Measurements from ENCODE around the gene LHX3. TPM values are rescaled to one million over a fixed set of nuclear protein-coding genes. Genes with fewer than 3 reads are reported as not detected.

LHX3 gene
- total RNA-seq, 1 experiment from 2014 or later = not detected

DNA sequence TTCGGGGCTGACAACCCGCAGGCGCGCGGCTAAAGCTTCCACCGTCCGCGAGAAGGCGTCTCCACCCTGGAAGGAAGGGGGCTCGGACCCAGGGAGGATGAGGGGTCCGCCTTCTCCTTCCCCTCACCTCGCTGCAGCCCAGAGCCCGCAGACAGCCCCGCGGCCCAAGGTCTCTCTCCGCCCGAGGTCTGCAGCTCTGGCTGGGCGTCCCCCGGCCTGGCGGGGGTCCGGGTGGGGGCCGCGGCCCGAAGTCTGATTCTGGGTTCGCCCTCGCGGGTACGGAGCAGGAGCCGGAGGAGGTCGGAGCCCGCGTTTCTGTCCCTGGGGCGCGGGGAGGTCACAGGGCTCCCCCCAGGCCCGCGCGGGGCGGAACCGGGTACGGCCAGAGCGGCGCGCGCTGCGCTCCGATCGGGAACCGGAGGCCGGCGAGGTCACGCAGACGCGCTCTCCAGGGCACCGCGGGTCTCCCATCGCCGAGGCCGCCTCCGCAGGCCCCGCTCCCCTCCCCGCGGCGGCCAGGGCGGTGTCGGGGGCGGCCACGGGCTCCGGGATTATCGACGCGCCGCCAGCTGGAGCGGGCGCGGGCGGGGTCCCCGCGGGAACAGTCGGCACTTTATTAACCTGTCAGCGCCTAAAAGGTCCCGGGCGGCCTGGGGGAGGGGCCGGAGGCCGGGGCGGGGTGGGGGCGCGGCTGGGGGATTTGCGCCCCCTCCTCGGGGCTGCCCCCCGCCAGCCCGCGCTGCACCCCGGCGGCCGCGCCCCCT, 11.6 kb downstream of the LHX3 start:
- ChIA-PET POLR2A (ENCODE audit: unreplicated experiment) (no interaction called here), CTCF (no interaction called here)
- no peak overlapping the region for H3K9ac ChIP-seq (ENCODE audit: low read length)
- no peaks in the 10 kb centered on the region for H3K9me3 ChIP-seq (ENCODE audit: low read length)
- no TSS peak for BruUV-seq (replicated peaks)
- intact Hi-C loops (cut with micrococcal nuclease) = no loop called here
- no peak overlapping the region for H3K27ac ChIP-seq (ENCODE audit: low read length)
- no peaks in the 10 kb centered on the region for H4K20me1 ChIP-seq (ENCODE audit: low read length)
- H3F3A ChIP-seq (ENCODE audit: low read length, unreplicated experiment) = no peaks in the 10 kb centered on the region
- H3K9me2 ChIP-seq (replicated peaks; ENCODE audit: low read length) = no peaks in the 10 kb centered on the region
- DNase-seq (no peak), ATAC-seq (no peak)
- TF ChIP-seq EZH2phosphoT487 (IDR thresholded peaks at IDR 0.05; ENCODE audit: borderline replicate concordance, low read length) = no peak
- TF ChIP-seq CTCF (conservative IDR thresholded peaks at IDR 0.05; ENCODE audit: low read depth, low read length) = no peak
- TF ChIP-seq EZH2 (IDR thresholded peaks at IDR 0.05; ENCODE audit: low read length, unreplicated experiment) = no peak
- H2AFZ ChIP-seq (ENCODE audit: low read length) = no peak overlapping the region
- H3K27me3 ChIP-seq (ENCODE audit: low read length) = peaks cover 23% of the 10 kb centered on the region
- H3K79me2 ChIP-seq (ENCODE audit: low read length) = no peaks in the 10 kb centered on the region
- no peaks in the 10 kb centered on the region for H3K4me1 ChIP-seq (ENCODE audit: insufficient read depth, low read length)
- no peak overlapping the region for H3K4me3 ChIP-seq (ENCODE audit: low read length)
- no peak overlapping the region for H3K4me2 ChIP-seq (ENCODE audit: low read length)
- H3K36me3 ChIP-seq (ENCODE audit: low read depth, low read length) = no peaks in the 10 kb centered on the region

DNA sequence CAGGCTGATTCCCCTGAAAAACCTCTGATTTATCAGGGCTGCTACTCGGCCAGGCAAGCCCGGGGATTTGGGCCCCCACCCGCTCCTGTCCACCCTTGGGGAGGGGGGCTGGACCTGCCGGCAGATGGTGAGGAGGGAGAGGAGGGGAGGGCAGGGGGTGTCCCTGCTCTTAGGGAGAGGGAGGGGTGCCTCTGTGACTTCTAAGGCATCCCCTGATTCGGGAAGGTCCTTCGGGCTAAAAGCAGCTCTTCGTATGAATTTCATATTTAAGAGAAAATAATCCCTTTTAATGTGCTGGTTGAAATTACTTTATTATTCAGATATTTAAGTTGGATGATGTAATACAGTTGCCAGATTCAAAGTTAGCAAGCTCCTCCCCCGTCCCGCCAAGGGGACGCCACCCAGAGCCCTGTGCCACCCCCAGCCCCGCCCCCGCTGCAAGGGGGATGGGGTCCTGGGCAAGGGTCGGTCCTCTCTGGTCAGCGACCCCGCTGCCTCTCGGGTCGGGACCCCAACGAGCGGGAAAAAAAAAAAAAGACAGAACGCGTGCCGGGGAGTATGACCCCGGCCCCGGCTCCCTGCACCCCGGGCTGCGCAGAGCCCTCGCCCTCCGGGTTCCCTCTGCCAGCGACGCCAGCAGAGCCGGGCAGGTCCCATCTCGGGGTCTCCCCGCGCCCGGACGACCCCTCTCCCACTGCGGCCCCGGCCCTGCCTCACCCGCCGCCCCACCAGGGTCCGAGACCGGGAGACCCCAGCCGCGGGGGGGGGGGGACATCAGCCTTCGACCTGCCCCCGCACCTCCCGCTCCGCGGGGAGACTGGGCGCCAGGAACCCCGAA, 12.4 kb downstream of the LHX3 start:
- no peaks in the 10 kb centered on the region for H3K36me3 ChIP-seq (ENCODE audit: low read depth, low read length)
- no peaks in the 10 kb centered on the region for H3K9me2 ChIP-seq (replicated peaks; ENCODE audit: low read length)
- no peaks in the 10 kb centered on the region for H3K4me1 ChIP-seq (ENCODE audit: insufficient read depth, low read length)
- DNase-seq = no peak
- ATAC-seq = no peak
- no peak overlapping the region for H3K4me2 ChIP-seq (ENCODE audit: low read length)
- H4K20me1 ChIP-seq (ENCODE audit: low read length) = no peaks in the 10 kb centered on the region
- ChIA-PET CTCF (no interaction called here), POLR2A (ENCODE audit: unreplicated experiment) (no interaction called here)
- no peaks in the 10 kb centered on the region for H3K9me3 ChIP-seq (ENCODE audit: low read length)
- intact Hi-C loops (cut with micrococcal nuclease) = no loop called here
- no peaks in the 10 kb centered on the region for H3F3A ChIP-seq (ENCODE audit: low read length, unreplicated experiment)
- H2AFZ ChIP-seq (ENCODE audit: low read length) = no peak overlapping the region
- H3K4me3 ChIP-seq (ENCODE audit: low read length) = no peak overlapping the region
- peaks cover 23% of the 10 kb centered on the region for H3K27me3 ChIP-seq (ENCODE audit: low read length)
- no TSS peak for BruUV-seq (replicated peaks)
- TF ChIP-seq EZH2phosphoT487 (IDR thresholded peaks at IDR 0.05; ENCODE audit: borderline replicate concordance, low read length) (no peak), CTCF (conservative IDR thresholded peaks at IDR 0.05; ENCODE audit: low read depth, low read length) (no peak)
- no peak overlapping the region for H3K9ac ChIP-seq (ENCODE audit: low read length)
- H3K27ac ChIP-seq (ENCODE audit: low read length) = no peak overlapping the region
- H3K79me2 ChIP-seq (ENCODE audit: low read length) = no peaks in the 10 kb centered on the region

GRCh38 chr9:136191960-136192286, 13.0 kb downstream of the LHX3 start:
- Histone ChIP-seq H3K9ac (ENCODE audit: low read length) (no peak overlapping the region), H3K4me3 (ENCODE audit: low read length) (no peak overlapping the region), H3K36me3 (ENCODE audit: low read depth, low read length) (no peaks in the 10 kb centered on the region), H3K9me2 (replicated peaks; ENCODE audit: low read length) (no peaks in the 10 kb centered on the region), H3K4me1 (ENCODE audit: insufficient read depth, low read length) (no peaks in the 10 kb centered on the region), H3K4me2 (ENCODE audit: low read length) (no peak overlapping the region), H3K79me2 (ENCODE audit: low read length) (no peaks in the 10 kb centered on the region), H3K9me3 (ENCODE audit: low read length) (no peaks in the 10 kb centered on the region), H3K27me3 (ENCODE audit: low read length) (peaks cover 20% of the 10 kb centered on the region), H4K20me1 (ENCODE audit: low read length) (no peaks in the 10 kb centered on the region), H2AFZ (ENCODE audit: low read length) (no peak overlapping the region), H3K27ac (ENCODE audit: low read length) (no peak overlapping the region), H3F3A (ENCODE audit: low read length, unreplicated experiment) (no peaks in the 10 kb centered on the region)
- ATAC-seq = no peak
- intact Hi-C loops (cut with micrococcal nuclease) = no loop called here
- no TSS peak for BruUV-seq (replicated peaks)
- CTCF ChIA-PET = no interaction called here
- POLR2A ChIA-PET (ENCODE audit: unreplicated experiment) = no interaction called here
- TF ChIP-seq CTCF (conservative IDR thresholded peaks at IDR 0.05; ENCODE audit: low read depth, low read length) = no peak
- TF ChIP-seq EZH2phosphoT487 (IDR thresholded peaks at IDR 0.05; ENCODE audit: borderline replicate concordance, low read length) = no peak
- no peak for TF ChIP-seq EZH2 (IDR thresholded peaks at IDR 0.05; ENCODE audit: low read length, unreplicated experiment)
- no peak for DNase-seq
